ENCODE data around the gene STAP1. TPM values are rescaled to one million over a fixed set of nuclear protein-coding genes. Genes with fewer than 3 reads are reported as not detected.

Gene STAP1
- polyA plus RNA-seq, 1 donor (not counting 4 experiments of a cell fraction or from before 2014, with no cell fraction given) = not detected

GRCh38 chr4:67593741-67594175 is 35.2 kb downstream of the STAP1 start:
- H3K9me3 ChIP-seq (ENCODE audit: control insufficient read depth, low read depth, low read length) = no peaks in the 10 kb centered on the region
- no peaks in the 10 kb centered on the region for H3K79me2 ChIP-seq (ENCODE audit: control insufficient read depth, insufficient read depth, low read length)
- no peaks in the 10 kb centered on the region for H4K20me1 ChIP-seq (ENCODE audit: control insufficient read depth, extremely low read depth, insufficient read depth, low read length)
- TF ChIP-seq CTCF (optimal IDR thresholded peaks at IDR 0.05 in 1 of 3, IDR thresholded peaks at IDR 0.05 in 1 of 3, conservative IDR thresholded peaks at IDR 0.05 in 1 of 3; ENCODE audit: extremely low read depth in 1 of 3, insufficient read depth in 2 of 3, low read length in 3 of 3) (no peak), EZH2 (IDR thresholded peaks at IDR 0.05; ENCODE audit: low read length) (no peak)
- H3K4me2 ChIP-seq (ENCODE audit: control insufficient read depth, extremely low read depth, insufficient read depth, low read depth, low read length) = no peak overlapping the region
- FAIRE-seq (no peak), DNase-seq (ENCODE audit: low read depth, low spot score) (no peak)
- H2AFZ ChIP-seq (ENCODE audit: control insufficient read depth, low read length) = no peak overlapping the region
- no peak overlapping the region for H3K4me3 ChIP-seq (ENCODE audit: control insufficient read depth in 2 of 3, extremely low read depth in 1 of 3, insufficient read depth in 2 of 3, low read depth in 1 of 3, low read length in 3 of 3)
- no peaks in the 10 kb centered on the region for H3K4me1 ChIP-seq (ENCODE audit: control insufficient read depth, extremely low read depth, insufficient read depth, low read length)
- no peaks in the 10 kb centered on the region for H3K9me1 ChIP-seq (ENCODE audit: control insufficient read depth, extremely low read depth, insufficient read depth, low read length)
- no peak overlapping the region for H3K27ac ChIP-seq (ENCODE audit: control insufficient read depth, insufficient read depth, low read length)
- dilution Hi-C loops (cut with MboI; ENCODE audit: extremely low pct_ligation_motif_present, low sequenced_read_pairs) = no loop called here
- H3K9ac ChIP-seq (ENCODE audit: control insufficient read depth, extremely low read depth, insufficient read depth, low read length) = no peak overlapping the region
- H3K27me3 ChIP-seq (ENCODE audit: control insufficient read depth, extremely low read depth, insufficient read depth, low read length) = no peaks in the 10 kb centered on the region
- no peaks in the 10 kb centered on the region for H3K36me3 ChIP-seq (ENCODE audit: control insufficient read depth in 2 of 2, extremely low read depth in 1 of 2, insufficient read depth in 2 of 2, low read length in 2 of 2)

- dilution Hi-C loops (cut with MboI; ENCODE audit: extremely low pct_ligation_motif_present, low sequenced_read_pairs) = no loop called here
- Histone ChIP-seq H3K9me3 (ENCODE audit: control insufficient read depth, low read depth, low read length) (no peaks in the 10 kb centered on the region), H2AFZ (ENCODE audit: control insufficient read depth, low read length) (peak overlapping the region; percentile 10), H4K20me1 (ENCODE audit: control insufficient read depth, extremely low read depth, insufficient read depth, low read length) (no peaks in the 10 kb centered on the region), H3K27me3 (ENCODE audit: control insufficient read depth, extremely low read depth, insufficient read depth, low read length) (no peaks in the 10 kb centered on the region), H3K4me3 (ENCODE audit: control insufficient read depth in 2 of 3, extremely low read depth in 1 of 3, insufficient read depth in 2 of 3, low read depth in 1 of 3, low read length in 3 of 3) (no peak overlapping the region), H3K4me2 (ENCODE audit: control insufficient read depth, extremely low read depth, insufficient read depth, low read depth, low read length) (no peak overlapping the region), H3K9me1 (ENCODE audit: control insufficient read depth, extremely low read depth, insufficient read depth, low read length) (no peaks in the 10 kb centered on the region), H3K79me2 (ENCODE audit: control insufficient read depth, insufficient read depth, low read length) (no peaks in the 10 kb centered on the region), H3K27ac (ENCODE audit: control insufficient read depth, insufficient read depth, low read length) (no peak overlapping the region), H3K4me1 (ENCODE audit: control insufficient read depth, extremely low read depth, insufficient read depth, low read length) (peaks cover 5% of the 10 kb centered on the region), H3K9ac (ENCODE audit: control insufficient read depth, extremely low read depth, insufficient read depth, low read length) (no peak overlapping the region), H3K36me3 (ENCODE audit: control insufficient read depth in 2 of 2, extremely low read depth in 1 of 2, insufficient read depth in 2 of 2, low read length in 2 of 2) (no peaks in the 10 kb centered on the region)
- no peak for TF ChIP-seq EZH2 (IDR thresholded peaks at IDR 0.05; ENCODE audit: low read length)
- no peak for TF ChIP-seq CTCF (optimal IDR thresholded peaks at IDR 0.05 in 1 of 3, IDR thresholded peaks at IDR 0.05 in 1 of 3, conservative IDR thresholded peaks at IDR 0.05 in 1 of 3; ENCODE audit: extremely low read depth in 1 of 3, insufficient read depth in 2 of 3, low read length in 3 of 3)
- DNase-seq (ENCODE audit: low read depth, low spot score) (no peak), FAIRE-seq (peak; percentile 13)
These were observed 44.9 kb downstream of the STAP1 start for GRCh38 chr4:67603310-67604028.
